ENCODE results near the gene AR. TPM values are rescaled to one million over a fixed set of nuclear protein-coding genes. Genes with fewer than 3 reads are reported as not detected.

AR gene
- total and polyA plus RNA-seq, 4 donors = 1.9 to 5.0 (median 3.5) TPM

GRCh38 chrX:67536564-67536963, 7.3 kb upstream of the AR start:
- no CpG with 5 or more reads among the region's 1 CpG for WGBS (ENCODE audit: insufficient coverage)
- Histone ChIP-seq H3K4me3 (ENCODE audit: low read depth, low read length) (no peak overlapping the region), H3K36me3 (ENCODE audit: control insufficient read depth, insufficient read depth, low read length) (no peaks in the 10 kb centered on the region), H3K4me1 (ENCODE audit: control insufficient read depth, insufficient read depth, low read length) (no peaks in the 10 kb centered on the region), H3K27ac (ENCODE audit: low read depth, low read length) (no peak overlapping the region), H3K9me3 (ENCODE audit: control insufficient read depth, insufficient read depth, low read length) (no peaks in the 10 kb centered on the region), H3K27me3 (ENCODE audit: control insufficient read depth, insufficient read depth, low read length) (no peaks in the 10 kb centered on the region)
- no peak for DNase-seq (ENCODE audit: low read depth in 4 of 6, low spot score in 6 of 6)

- Histone ChIP-seq H3K27me3 (ENCODE audit: control insufficient read depth, insufficient read depth, low read length) (peaks cover 2% of the 10 kb centered on the region), H3K27ac (ENCODE audit: low read depth, low read length) (no peak overlapping the region), H3K36me3 (ENCODE audit: control insufficient read depth, insufficient read depth, low read length) (no peaks in the 10 kb centered on the region), H3K4me1 (ENCODE audit: control insufficient read depth, insufficient read depth, low read length) (peaks cover under 1% of the 10 kb centered on the region), H3K9me3 (ENCODE audit: control insufficient read depth, insufficient read depth, low read length) (no peaks in the 10 kb centered on the region), H3K4me3 (ENCODE audit: low read depth, low read length) (no peak overlapping the region)
- DNase-seq (ENCODE audit: low read depth in 4 of 6, low spot score in 6 of 6) = no peak
Measured at GRCh38 chrX:67538383-67538782, 5.4 kb upstream of the AR start.

GRCh38 chrX:67544281-67545035, 637 bp downstream of the AR start:
- Histone ChIP-seq H3K4me3 (ENCODE audit: low read depth, low read length) (peak overlapping the region; percentile 33), H3K4me1 (ENCODE audit: control insufficient read depth, insufficient read depth, low read length) (peaks cover 25% of the 10 kb centered on the region), H3K9me3 (ENCODE audit: control insufficient read depth, insufficient read depth, low read length) (no peaks in the 10 kb centered on the region), H3K27me3 (ENCODE audit: control insufficient read depth, insufficient read depth, low read length) (peaks cover 14% of the 10 kb centered on the region), H3K36me3 (ENCODE audit: control insufficient read depth, insufficient read depth, low read length) (no peaks in the 10 kb centered on the region), H3K27ac (ENCODE audit: low read depth, low read length) (no peak overlapping the region)
- WGBS (ENCODE audit: insufficient coverage) = 28% methylated on average over 15 of the region's 30 CpGs
- peak in 2 of 6 donors; percentile 22 to 27 for DNase-seq (ENCODE audit: low read depth in 4 of 6, low spot score in 6 of 6)

GRCh38 chrX:67545036-67545821, 1.4 kb downstream of the AR start:
- H3K27ac ChIP-seq (ENCODE audit: low read depth, low read length) = no peak overlapping the region
- WGBS (ENCODE audit: insufficient coverage) = 27% methylated on average over 35 of the region's 35 CpGs
- peaks cover 14% of the 10 kb centered on the region for H3K27me3 ChIP-seq (ENCODE audit: control insufficient read depth, insufficient read depth, low read length)
- peak in 2 of 6 donors; percentile 16 to 35 for DNase-seq (ENCODE audit: low read depth in 4 of 6, low spot score in 6 of 6)
- H3K4me3 ChIP-seq (ENCODE audit: low read depth, low read length) = peak overlapping the region; percentile 26
- H3K9me3 ChIP-seq (ENCODE audit: control insufficient read depth, insufficient read depth, low read length) = no peaks in the 10 kb centered on the region
- H3K36me3 ChIP-seq (ENCODE audit: control insufficient read depth, insufficient read depth, low read length) = no peaks in the 10 kb centered on the region
- H3K4me1 ChIP-seq (ENCODE audit: control insufficient read depth, insufficient read depth, low read length) = peaks cover 25% of the 10 kb centered on the region

- peak in 2 of 6 donors; percentile 43 to 46 for DNase-seq (ENCODE audit: low read depth in 4 of 6, low spot score in 6 of 6)
- no peak overlapping the region for H3K27ac ChIP-seq (ENCODE audit: low read depth, low read length)
- no peaks in the 10 kb centered on the region for H3K9me3 ChIP-seq (ENCODE audit: control insufficient read depth, insufficient read depth, low read length)
- H3K36me3 ChIP-seq (ENCODE audit: control insufficient read depth, insufficient read depth, low read length) = no peaks in the 10 kb centered on the region
- peaks cover 25% of the 10 kb centered on the region for H3K4me1 ChIP-seq (ENCODE audit: control insufficient read depth, insufficient read depth, low read length)
- peaks cover 14% of the 10 kb centered on the region for H3K27me3 ChIP-seq (ENCODE audit: control insufficient read depth, insufficient read depth, low read length)
- H3K4me3 ChIP-seq (ENCODE audit: low read depth, low read length) = peak overlapping the region; percentile 26
- WGBS (ENCODE audit: insufficient coverage) = 26% methylated on average over 36 of the region's 41 CpGs
Measured at GRCh38 chrX:67545893-67546495, 2.2 kb downstream of the AR start.

GRCh38 chrX:67546496-67547423, 2.9 kb downstream of the AR start:
- no peak overlapping the region for H3K27ac ChIP-seq (ENCODE audit: low read depth, low read length)
- WGBS (ENCODE audit: insufficient coverage) = 21% methylated on average over 38 of the region's 44 CpGs
- H3K4me1 ChIP-seq (ENCODE audit: control insufficient read depth, insufficient read depth, low read length) = peaks cover 25% of the 10 kb centered on the region
- no peaks in the 10 kb centered on the region for H3K36me3 ChIP-seq (ENCODE audit: control insufficient read depth, insufficient read depth, low read length)
- H3K9me3 ChIP-seq (ENCODE audit: control insufficient read depth, insufficient read depth, low read length) = no peaks in the 10 kb centered on the region
- peak in 1 of 6 donors; percentile 10 for DNase-seq (ENCODE audit: low read depth in 4 of 6, low spot score in 6 of 6)
- peaks cover 14% of the 10 kb centered on the region for H3K27me3 ChIP-seq (ENCODE audit: control insufficient read depth, insufficient read depth, low read length)
- peak overlapping the region; percentile 26 for H3K4me3 ChIP-seq (ENCODE audit: low read depth, low read length)

GRCh38 chrX:67555578-67556203, 11.9 kb downstream of the AR start:
- H3K27me3 ChIP-seq (ENCODE audit: control insufficient read depth, insufficient read depth, low read length) = no peaks in the 10 kb centered on the region
- H3K27ac ChIP-seq (ENCODE audit: low read depth, low read length) = no peak overlapping the region
- H3K4me1 ChIP-seq (ENCODE audit: control insufficient read depth, insufficient read depth, low read length) = no peaks in the 10 kb centered on the region
- H3K36me3 ChIP-seq (ENCODE audit: control insufficient read depth, insufficient read depth, low read length) = no peaks in the 10 kb centered on the region
- peaks cover 2% of the 10 kb centered on the region for H3K9me3 ChIP-seq (ENCODE audit: control insufficient read depth, insufficient read depth, low read length)
- no peak for DNase-seq (ENCODE audit: low read depth in 4 of 6, low spot score in 6 of 6)
- 0% methylated on average over 3 of the region's 7 CpGs for WGBS (ENCODE audit: insufficient coverage)
- H3K4me3 ChIP-seq (ENCODE audit: low read depth, low read length) = no peak overlapping the region

- no peaks in the 10 kb centered on the region for H3K27me3 ChIP-seq (ENCODE audit: control insufficient read depth, insufficient read depth, low read length)
- no peaks in the 10 kb centered on the region for H3K4me1 ChIP-seq (ENCODE audit: control insufficient read depth, insufficient read depth, low read length)
- no peaks in the 10 kb centered on the region for H3K9me3 ChIP-seq (ENCODE audit: control insufficient read depth, insufficient read depth, low read length)
- DNase-seq (ENCODE audit: low read depth in 4 of 6, low spot score in 6 of 6) = no peak
- no CpG with 5 or more reads among the region's 1 CpG for WGBS (ENCODE audit: insufficient coverage)
- H3K36me3 ChIP-seq (ENCODE audit: control insufficient read depth, insufficient read depth, low read length) = no peaks in the 10 kb centered on the region
- H3K4me3 ChIP-seq (ENCODE audit: low read depth, low read length) = no peak overlapping the region
- no peak overlapping the region for H3K27ac ChIP-seq (ENCODE audit: low read depth, low read length)
Measured at GRCh38 chrX:67558267-67558666, 14.4 kb downstream of the AR start.
